ENCODE measurements around the gene CLEC16A.

Gene CLEC16A

GRCh38 chr16:11169641-11170040 is 225.3 kb downstream of the CLEC16A start:
- no peak for DNase-seq

- no peak for DNase-seq
These were observed 225.8 kb downstream of the CLEC16A start for GRCh38 chr16:11170201-11170600.

GRCh38 chr16:11170696-11171447 is 226.5 kb downstream of the CLEC16A start:
- DNase-seq, result no peak

- no peak for DNase-seq
These were observed 227.0 kb downstream of the CLEC16A start for GRCh38 chr16:11171448-11171709.

- DNase-seq, result no peak
These were observed 227.5 kb downstream of the CLEC16A start for GRCh38 chr16:11171757-11172299.

- DNase-seq, result no peak
These were observed 229.1 kb downstream of the CLEC16A start for GRCh38 chr16:11173426-11173825.

GRCh38 chr16:11174141-11174540 is 229.8 kb downstream of the CLEC16A start:
- no peak for DNase-seq

- no peak for DNase-seq
These were observed 230.9 kb downstream of the CLEC16A start for GRCh38 chr16:11175106-11175786.

GRCh38 chr16:11175787-11176341 is 231.5 kb downstream of the CLEC16A start:
- no peak for DNase-seq

GRCh38 chr16:11177578-11178160 is 233.3 kb downstream of the CLEC16A start:
- no peak for DNase-seq

GRCh38 chr16:11178424-11178823 is 234.1 kb downstream of the CLEC16A start:
- DNase-seq, result no peak

- no peak for DNase-seq
These were observed 235.2 kb downstream of the CLEC16A start for GRCh38 chr16:11179574-11179973.

- no peak for DNase-seq
These were observed 236.1 kb downstream of the CLEC16A start for GRCh38 chr16:11180489-11180888.

GRCh38 chr16:11181242-11181898 is 237.0 kb downstream of the CLEC16A start:
- no peak for DNase-seq

GRCh38 chr16:11181899-11182279 is 237.5 kb downstream of the CLEC16A start:
- no peak for DNase-seq

GRCh38 chr16:11182411-11182810 is 238.0 kb downstream of the CLEC16A start:
- no peak for DNase-seq

- DNase-seq, result no peak
These were observed 238.9 kb downstream of the CLEC16A start for GRCh38 chr16:11183035-11183812.

- DNase-seq, result no peak
These were observed 239.6 kb downstream of the CLEC16A start for GRCh38 chr16:11183951-11184350.

GRCh38 chr16:11187522-11188023 is 243.2 kb downstream of the CLEC16A start:
- no peak for DNase-seq

GRCh38 chr16:11188801-11189740 is 244.7 kb downstream of the CLEC16A start:
- no peak for DNase-seq
